Panc1 (cell line): ENCODE results near the gene CEP290.

Experiments
- SIN3A ChIP-seq: IDR thresholded peaks from 2 replicates; pipeline ENCODE4 v1.6.1; 2012; ENCODE audit warnings: low read depth, mild to moderate bottlenecking, low read length, moderate library complexity, borderline replicate concordance; ENCODE audit not compliant: insufficient read depth
- TF ChIP-seq, protein P1 (sequence below), 2 experiments: IDR thresholded peaks; 2 replicates each; pipeline ENCODE4 v1.6.1; 2011 to 2012; ENCODE audit warnings: low read depth in 2 of 2, control low read depth in 1 of 2, low read length in 1 of 2, mild to moderate bottlenecking in 1 of 2, moderate library complexity in 1 of 2; ENCODE audit not compliant: insufficient read depth in 1 of 2
- TF ChIP-seq, protein P2 (sequence below): fragments of 450-650 bp; IDR thresholded peaks from 2 replicates; pipeline ENCODE4 v1.5.1; 2017; ENCODE audit warnings: mild to moderate bottlenecking

DNA sequence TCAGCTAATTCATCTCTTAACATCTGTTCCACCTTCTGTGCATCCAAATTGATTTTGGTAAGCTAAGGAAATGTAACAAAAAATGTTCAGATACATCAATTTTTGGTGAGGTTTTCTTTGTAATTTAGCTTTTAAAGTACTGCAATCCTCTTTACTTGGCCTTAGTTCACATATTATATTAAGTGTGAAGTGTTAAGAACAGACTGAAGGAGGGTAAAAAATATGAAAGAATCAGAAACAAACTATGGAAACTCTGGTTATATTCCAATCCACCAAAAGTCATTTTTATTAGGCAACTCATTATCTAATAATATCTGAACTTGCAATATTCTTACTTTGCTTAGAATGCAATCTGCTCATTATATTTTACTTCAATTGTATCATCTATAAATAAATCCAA lies 49.1 kb downstream of the CEP290 start:
- TF ChIP-seq, protein P1, sequence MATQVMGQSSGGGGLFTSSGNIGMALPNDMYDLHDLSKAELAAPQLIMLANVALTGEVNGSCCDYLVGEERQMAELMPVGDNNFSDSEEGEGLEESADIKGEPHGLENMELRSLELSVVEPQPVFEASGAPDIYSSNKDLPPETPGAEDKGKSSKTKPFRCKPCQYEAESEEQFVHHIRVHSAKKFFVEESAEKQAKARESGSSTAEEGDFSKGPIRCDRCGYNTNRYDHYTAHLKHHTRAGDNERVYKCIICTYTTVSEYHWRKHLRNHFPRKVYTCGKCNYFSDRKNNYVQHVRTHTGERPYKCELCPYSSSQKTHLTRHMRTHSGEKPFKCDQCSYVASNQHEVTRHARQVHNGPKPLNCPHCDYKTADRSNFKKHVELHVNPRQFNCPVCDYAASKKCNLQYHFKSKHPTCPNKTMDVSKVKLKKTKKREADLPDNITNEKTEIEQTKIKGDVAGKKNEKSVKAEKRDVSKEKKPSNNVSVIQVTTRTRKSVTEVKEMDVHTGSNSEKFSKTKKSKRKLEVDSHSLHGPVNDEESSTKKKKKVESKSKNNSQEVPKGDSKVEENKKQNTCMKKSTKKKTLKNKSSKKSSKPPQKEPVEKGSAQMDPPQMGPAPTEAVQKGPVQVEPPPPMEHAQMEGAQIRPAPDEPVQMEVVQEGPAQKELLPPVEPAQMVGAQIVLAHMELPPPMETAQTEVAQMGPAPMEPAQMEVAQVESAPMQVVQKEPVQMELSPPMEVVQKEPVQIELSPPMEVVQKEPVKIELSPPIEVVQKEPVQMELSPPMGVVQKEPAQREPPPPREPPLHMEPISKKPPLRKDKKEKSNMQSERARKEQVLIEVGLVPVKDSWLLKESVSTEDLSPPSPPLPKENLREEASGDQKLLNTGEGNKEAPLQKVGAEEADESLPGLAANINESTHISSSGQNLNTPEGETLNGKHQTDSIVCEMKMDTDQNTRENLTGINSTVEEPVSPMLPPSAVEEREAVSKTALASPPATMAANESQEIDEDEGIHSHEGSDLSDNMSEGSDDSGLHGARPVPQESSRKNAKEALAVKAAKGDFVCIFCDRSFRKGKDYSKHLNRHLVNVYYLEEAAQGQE (IDR thresholded peaks at IDR 0.05; ENCODE audit: insufficient read depth in 1 of 2, low read depth in 2 of 2, low read length in 1 of 2), result no peak
- TF ChIP-seq, protein P2, sequence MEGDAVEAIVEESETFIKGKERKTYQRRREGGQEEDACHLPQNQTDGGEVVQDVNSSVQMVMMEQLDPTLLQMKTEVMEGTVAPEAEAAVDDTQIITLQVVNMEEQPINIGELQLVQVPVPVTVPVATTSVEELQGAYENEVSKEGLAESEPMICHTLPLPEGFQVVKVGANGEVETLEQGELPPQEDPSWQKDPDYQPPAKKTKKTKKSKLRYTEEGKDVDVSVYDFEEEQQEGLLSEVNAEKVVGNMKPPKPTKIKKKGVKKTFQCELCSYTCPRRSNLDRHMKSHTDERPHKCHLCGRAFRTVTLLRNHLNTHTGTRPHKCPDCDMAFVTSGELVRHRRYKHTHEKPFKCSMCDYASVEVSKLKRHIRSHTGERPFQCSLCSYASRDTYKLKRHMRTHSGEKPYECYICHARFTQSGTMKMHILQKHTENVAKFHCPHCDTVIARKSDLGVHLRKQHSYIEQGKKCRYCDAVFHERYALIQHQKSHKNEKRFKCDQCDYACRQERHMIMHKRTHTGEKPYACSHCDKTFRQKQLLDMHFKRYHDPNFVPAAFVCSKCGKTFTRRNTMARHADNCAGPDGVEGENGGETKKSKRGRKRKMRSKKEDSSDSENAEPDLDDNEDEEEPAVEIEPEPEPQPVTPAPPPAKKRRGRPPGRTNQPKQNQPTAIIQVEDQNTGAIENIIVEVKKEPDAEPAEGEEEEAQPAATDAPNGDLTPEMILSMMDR, result no peak
- no peak for TF ChIP-seq SIN3A
